ENCODE measurements around the gene ACTR1A.

ACTR1A gene

DNA sequence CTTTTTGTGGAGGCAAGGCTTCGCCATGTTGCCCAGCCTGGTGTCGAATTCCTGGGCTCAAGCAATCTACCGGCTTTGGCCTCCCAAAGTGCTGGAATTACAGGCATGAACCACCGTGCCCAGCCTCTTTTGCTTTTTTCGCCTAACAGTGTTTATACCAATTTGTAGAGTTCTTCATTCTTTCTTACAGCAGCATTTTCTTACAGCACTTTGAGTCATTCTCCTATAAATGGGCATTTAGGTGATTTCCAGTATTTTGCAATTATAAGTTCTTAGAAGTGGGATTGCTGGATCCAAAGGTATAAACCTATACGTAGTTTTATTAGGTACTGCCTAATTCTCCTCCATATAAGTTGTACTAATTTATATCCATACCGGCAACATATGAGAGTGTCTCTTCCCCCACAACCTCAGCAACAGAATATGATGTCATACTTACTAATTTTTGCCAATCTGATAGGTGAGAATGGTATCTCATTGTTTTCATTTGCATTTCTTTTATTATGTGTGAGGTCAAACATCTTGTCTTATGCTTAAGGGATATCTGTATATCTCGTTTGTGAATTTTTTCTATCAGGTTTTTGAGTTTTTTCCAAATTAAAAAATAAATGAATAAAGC lies 40.4 kb upstream of the ACTR1A start:
- no peaks in the 10 kb centered on the region for H3K36me3 ChIP-seq (ENCODE audit: low read length)
- no peak overlapping the region for H3K4me3 ChIP-seq (ENCODE audit: insufficient read depth, low read length, poor library complexity, severe bottlenecking)
- no peaks in the 10 kb centered on the region for H3K27me3 ChIP-seq (ENCODE audit: low read length)
- TF ChIP-seq, protein P1, sequence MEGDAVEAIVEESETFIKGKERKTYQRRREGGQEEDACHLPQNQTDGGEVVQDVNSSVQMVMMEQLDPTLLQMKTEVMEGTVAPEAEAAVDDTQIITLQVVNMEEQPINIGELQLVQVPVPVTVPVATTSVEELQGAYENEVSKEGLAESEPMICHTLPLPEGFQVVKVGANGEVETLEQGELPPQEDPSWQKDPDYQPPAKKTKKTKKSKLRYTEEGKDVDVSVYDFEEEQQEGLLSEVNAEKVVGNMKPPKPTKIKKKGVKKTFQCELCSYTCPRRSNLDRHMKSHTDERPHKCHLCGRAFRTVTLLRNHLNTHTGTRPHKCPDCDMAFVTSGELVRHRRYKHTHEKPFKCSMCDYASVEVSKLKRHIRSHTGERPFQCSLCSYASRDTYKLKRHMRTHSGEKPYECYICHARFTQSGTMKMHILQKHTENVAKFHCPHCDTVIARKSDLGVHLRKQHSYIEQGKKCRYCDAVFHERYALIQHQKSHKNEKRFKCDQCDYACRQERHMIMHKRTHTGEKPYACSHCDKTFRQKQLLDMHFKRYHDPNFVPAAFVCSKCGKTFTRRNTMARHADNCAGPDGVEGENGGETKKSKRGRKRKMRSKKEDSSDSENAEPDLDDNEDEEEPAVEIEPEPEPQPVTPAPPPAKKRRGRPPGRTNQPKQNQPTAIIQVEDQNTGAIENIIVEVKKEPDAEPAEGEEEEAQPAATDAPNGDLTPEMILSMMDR (IDR thresholded peaks at IDR 0.05; ENCODE audit: insufficient read depth, low read length, poor library complexity, severe bottlenecking) = no peak
- no peak for TF ChIP-seq EZH2phosphoT487 (conservative IDR thresholded peaks at IDR 0.05; ENCODE audit: low read length)
- H3K9ac ChIP-seq (ENCODE audit: low read length) = no peak overlapping the region
- no peaks in the 10 kb centered on the region for H4K20me1 ChIP-seq (ENCODE audit: low read depth, low read length)
- H3F3A ChIP-seq (ENCODE audit: insufficient read depth) = no peaks in the 10 kb centered on the region
- H3K9me3 ChIP-seq (ENCODE audit: insufficient read depth, low read length) = no peaks in the 10 kb centered on the region
- no peaks in the 10 kb centered on the region for H3K9me2 ChIP-seq (replicated peaks; ENCODE audit: insufficient read depth, low read length)
- no peak overlapping the region for H3K27ac ChIP-seq (ENCODE audit: low read depth, low read length)
- no peaks in the 10 kb centered on the region for H3K79me2 ChIP-seq (ENCODE audit: insufficient read depth, low read length)
- H3K4me2 ChIP-seq (ENCODE audit: low read depth, low read length, poor library complexity, severe bottlenecking) = no peak overlapping the region
- no peak overlapping the region for H2AFZ ChIP-seq (ENCODE audit: low read depth, low read length, severe bottlenecking)

DNA sequence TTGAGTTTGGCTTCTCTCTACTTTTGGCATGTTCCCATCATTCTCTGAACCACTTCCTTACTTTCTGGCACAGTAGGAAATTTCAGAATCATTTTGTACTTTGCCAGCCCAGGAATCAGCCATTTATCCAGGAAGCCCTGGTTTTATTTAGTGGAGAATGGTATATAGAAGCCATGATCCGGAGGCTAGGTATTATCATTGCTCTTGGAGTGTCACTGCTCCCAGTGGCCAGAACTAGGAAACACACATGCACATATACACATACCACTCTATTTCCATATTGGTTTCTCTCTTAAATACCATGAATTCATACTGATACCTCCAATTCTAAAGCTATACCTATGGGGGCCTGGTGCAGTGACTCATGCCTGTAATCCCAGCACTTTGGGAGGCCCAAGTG lies 37.5 kb upstream of the ACTR1A start:
- no peak for TF ChIP-seq EZH2phosphoT487 (conservative IDR thresholded peaks at IDR 0.05; ENCODE audit: low read length)
- TF ChIP-seq, protein P1 (IDR thresholded peaks at IDR 0.05; ENCODE audit: insufficient read depth, low read length, poor library complexity, severe bottlenecking) = no peak
- no peak overlapping the region for H3K9ac ChIP-seq (ENCODE audit: low read length)
- H3K4me2 ChIP-seq (ENCODE audit: low read depth, low read length, poor library complexity, severe bottlenecking) = no peak overlapping the region

DNA sequence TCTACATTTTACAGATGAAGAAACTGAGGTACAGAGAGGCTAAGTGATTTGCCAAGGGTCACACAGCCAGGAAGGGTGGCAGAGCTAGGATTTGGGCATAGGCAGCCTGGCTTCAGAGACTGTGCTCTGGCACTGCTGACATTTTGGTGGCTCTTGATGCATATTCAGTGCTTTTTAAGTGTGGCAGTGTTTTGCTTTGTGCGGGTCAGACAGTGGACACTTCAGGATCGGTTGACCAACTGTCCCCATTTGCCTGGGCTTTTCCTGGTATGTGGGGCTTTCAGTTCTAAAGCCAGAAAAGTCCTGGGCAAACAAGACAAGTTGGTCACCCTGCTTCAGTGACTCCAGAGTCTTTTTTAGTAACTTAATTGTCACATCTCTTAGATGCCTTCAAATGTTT lies 36.3 kb upstream of the ACTR1A start:
- Histone ChIP-seq H3K9me3 (ENCODE audit: insufficient read depth, low read length) (no peaks in the 10 kb centered on the region), H2AFZ (ENCODE audit: low read depth, low read length, severe bottlenecking) (no peak overlapping the region), H3K9me2 (replicated peaks; ENCODE audit: insufficient read depth, low read length) (no peaks in the 10 kb centered on the region), H3K36me3 (ENCODE audit: low read length) (no peaks in the 10 kb centered on the region), H4K20me1 (ENCODE audit: low read depth, low read length) (no peaks in the 10 kb centered on the region), H3K9ac (ENCODE audit: low read length) (no peak overlapping the region), H3F3A (ENCODE audit: insufficient read depth) (no peaks in the 10 kb centered on the region), H3K79me2 (ENCODE audit: insufficient read depth, low read length) (no peaks in the 10 kb centered on the region), H3K4me2 (ENCODE audit: low read depth, low read length, poor library complexity, severe bottlenecking) (no peak overlapping the region), H3K27me3 (ENCODE audit: low read length) (no peaks in the 10 kb centered on the region), H3K27ac (ENCODE audit: low read depth, low read length) (no peak overlapping the region), H3K4me3 (ENCODE audit: insufficient read depth, low read length, poor library complexity, severe bottlenecking) (no peak overlapping the region)
- TF ChIP-seq EZH2phosphoT487 (conservative IDR thresholded peaks at IDR 0.05; ENCODE audit: low read length) = no peak
- TF ChIP-seq, protein P1 (IDR thresholded peaks at IDR 0.05; ENCODE audit: insufficient read depth, low read length, poor library complexity, severe bottlenecking) = no peak

More for the DNA sequence above, 37.5 kb upstream of the ACTR1A start:
- H4K20me1 ChIP-seq (ENCODE audit: low read depth, low read length) = no peaks in the 10 kb centered on the region
- H2AFZ ChIP-seq (ENCODE audit: low read depth, low read length, severe bottlenecking) = no peak overlapping the region
- H3K4me3 ChIP-seq (ENCODE audit: insufficient read depth, low read length, poor library complexity, severe bottlenecking) = no peak overlapping the region
- no peaks in the 10 kb centered on the region for H3K79me2 ChIP-seq (ENCODE audit: insufficient read depth, low read length)
- no peaks in the 10 kb centered on the region for H3K9me3 ChIP-seq (ENCODE audit: insufficient read depth, low read length)
- no peaks in the 10 kb centered on the region for H3F3A ChIP-seq (ENCODE audit: insufficient read depth)
- H3K36me3 ChIP-seq (ENCODE audit: low read length) = no peaks in the 10 kb centered on the region
- no peaks in the 10 kb centered on the region for H3K27me3 ChIP-seq (ENCODE audit: low read length)
- no peak overlapping the region for H3K27ac ChIP-seq (ENCODE audit: low read depth, low read length)
- H3K9me2 ChIP-seq (replicated peaks; ENCODE audit: insufficient read depth, low read length) = no peaks in the 10 kb centered on the region
